Epidermal melanocyte (primary cell): ENCODE results near the gene FAM186B.

ENCODE experiments used
- DNase-seq: peaks from one replicate; pipeline ENCODE4 v3.0.0; 2011; ENCODE audit warnings: low spot score; ENCODE audit not compliant: insufficient read length

FAM186B gene

DNA sequence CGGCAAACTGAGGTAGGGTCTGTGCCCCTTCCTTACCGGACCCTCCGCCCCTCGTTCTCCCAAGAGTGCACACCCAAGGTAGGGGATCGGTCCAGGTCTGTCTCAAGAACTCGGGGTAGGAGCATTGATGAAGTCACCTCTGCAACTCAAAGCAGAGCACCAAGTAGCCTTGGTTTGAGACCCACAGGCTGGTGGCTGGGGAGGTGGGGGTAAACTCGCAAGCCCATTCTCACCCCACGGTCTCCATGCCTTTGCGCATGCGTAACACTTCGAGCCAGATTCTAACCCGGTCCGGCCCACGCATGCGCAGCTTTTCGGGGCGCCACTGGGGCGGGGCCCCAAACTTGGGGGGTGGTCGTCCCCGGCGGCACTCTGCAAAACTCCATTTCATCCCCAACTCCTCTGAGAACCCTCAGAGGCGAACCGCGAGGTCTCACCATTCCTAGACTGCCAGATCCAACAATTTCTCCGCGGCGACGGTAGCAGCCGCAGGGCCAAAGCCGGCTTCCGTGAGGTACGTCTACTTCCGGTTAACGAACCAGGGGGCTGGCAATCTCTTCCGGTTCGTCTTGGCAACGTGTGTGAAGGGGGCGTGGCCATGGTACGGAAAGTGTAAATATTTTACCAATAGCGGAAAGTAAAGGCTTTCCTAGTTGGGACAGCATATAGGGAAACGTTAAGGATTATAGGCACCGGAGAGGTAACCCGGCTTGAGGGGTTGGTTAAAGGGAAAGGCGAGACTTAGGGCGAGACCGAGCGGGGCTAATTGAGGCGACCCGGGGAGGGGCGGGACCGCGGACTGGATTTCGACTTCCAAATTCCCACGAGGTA, 37.6 kb downstream of the FAM186B start, which contains the start of gene MCRS1:
MCRS1 (minus strand) TSS at position 532 of the 831 bp plus-strand sequence. CDS start 1,411 bp downstream, outside the sequence.
- peak; percentile 99 for DNase-seq

DNA sequence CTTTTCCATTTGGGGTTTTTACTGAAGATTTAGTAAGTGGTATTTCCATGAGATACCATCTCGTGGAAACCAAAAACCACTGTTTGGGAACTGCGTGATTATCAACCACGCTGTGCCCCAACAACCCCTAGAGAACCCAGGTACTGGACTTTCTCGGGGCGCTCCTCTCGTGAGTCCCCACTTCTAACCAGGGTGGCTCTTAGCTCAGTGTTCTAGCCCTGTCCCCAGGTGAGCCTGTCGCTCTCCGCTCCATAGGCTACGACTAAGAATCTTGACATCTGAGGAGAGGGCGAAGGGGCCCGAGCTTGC, 38.2 kb downstream of the FAM186B start:
- DNase-seq = no peak

DNA sequence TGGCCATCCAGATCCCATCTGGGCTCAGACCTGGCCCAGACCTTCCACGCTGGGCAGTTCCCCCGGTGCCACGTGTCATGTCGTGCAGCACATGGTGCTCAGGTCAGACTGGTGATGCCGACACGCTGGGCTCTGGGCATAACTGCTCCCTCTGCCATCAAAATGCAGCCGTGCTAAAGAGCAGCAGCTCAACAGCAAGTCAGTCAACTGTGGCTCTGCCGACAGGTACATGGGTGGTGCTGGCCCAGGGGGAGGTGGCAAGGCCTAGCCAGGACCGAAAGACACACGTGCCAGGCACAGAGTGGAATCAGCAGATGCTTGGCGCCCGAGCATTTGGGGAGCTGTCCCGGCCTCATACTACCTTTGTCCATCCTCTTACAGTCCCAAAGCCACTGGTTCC, 39.1 kb downstream of the FAM186B start:
- no peak for DNase-seq

DNA sequence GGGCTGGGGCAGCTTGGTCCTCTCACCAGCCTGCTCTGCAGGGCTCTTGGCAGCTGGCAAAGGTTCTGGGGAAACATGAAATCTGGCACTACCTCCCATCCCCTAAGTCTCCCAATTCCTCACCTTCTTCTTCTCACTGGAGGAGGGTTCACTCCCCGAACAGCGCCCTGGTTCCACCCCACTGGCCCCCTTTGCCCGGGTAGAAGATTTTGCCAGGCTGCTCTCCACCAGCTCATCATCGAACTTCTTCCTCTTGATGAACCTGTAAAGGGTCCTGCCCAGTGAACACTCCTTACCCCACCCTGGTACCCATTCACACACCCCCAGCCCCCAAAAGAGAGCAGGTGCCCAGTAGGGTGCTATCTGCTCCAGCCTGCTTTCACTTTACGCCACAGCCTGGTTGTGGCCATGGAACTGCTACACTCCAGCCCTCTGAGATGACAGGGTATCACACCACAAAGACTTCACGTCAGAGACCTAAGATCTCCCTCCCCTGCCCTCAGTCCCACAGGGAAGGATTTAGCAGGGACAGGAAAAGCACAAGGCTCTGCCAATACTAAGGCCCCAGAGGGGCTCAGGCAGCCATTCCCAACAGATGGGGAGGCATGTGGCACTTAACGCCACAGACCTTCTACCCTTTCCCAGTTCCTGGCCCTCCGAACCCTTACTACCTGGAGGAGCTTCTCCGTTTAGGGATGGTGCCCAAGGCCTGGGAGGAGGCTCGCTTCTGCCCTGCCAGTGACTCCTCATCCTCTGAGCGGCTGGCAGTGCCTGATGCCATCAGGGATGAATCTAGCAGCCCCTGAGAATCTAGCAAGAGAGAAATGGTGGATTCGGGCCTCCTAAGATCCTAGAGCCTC, 39.8 kb downstream of the FAM186B start:
- DNase-seq = no peak

DNA sequence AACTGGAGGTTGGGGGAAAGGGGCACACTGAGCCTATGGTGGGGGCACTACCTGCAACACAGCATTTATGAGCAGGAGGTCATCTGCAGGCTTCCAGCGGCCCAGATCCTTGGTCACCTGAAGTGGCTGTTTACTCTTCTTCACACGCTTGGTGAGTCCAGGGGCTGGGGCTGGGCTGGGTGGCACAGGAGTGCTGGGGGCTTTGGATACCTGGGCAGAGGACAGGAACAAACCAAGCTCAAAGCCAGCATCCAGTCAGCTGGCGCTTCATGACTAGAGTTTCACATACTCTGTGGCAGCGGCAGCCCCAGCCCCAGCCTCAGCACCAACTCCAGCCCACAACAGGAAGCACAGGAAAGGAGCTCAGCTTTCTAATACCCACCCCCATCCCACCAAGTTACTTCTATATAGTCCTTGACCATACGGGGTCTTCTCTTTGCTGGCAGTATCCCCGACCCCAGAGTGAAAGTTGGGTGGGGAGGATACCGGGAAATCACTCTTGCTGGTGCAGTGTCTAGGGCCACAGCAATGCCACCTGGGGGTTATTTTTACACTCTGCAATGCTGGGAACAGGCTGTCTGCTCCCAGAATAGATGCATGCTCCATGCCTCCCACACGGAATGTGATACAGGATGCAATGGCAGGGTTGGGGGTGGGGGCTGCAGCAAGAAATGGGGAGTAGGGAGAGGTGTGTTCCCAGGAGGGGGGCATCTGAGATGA, 40.6 kb downstream of the FAM186B start:
- no peak for DNase-seq

DNA sequence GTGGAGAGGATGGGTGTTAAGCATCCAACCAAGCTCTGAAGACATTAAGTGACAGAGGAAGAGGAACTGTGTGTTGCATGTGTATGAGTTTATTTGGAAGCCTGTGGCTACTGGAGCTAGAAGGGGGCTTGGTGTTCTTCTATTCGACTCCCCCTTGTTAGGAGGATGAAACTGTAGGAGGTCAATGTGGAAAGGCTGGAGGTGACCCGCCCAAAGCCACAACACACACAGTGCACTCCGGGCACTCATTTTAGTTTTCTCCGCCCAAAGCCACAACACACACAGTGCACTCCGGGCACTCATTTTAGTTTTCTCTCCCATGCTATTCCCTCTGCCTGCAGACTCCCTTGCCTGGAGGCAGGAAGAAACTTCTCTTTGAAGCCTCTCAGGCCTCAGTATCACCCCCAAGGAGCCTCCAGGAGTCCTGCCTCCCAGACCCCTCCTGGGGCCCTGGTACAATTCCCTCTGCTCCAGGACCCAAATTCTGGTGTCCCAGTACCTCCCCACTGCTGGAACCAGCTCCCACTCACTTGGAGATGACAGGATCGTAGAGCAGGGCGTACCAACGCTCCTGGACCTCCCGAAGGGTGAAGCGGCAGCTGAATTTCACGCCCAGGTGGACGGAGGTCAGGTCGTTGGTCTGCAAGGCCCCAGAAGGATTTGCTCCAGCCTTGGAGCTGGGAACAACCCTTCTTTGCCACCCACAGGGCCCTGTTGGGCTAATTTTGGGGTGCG, 41.3 kb downstream of the FAM186B start:
- DNase-seq = no peak

DNA sequence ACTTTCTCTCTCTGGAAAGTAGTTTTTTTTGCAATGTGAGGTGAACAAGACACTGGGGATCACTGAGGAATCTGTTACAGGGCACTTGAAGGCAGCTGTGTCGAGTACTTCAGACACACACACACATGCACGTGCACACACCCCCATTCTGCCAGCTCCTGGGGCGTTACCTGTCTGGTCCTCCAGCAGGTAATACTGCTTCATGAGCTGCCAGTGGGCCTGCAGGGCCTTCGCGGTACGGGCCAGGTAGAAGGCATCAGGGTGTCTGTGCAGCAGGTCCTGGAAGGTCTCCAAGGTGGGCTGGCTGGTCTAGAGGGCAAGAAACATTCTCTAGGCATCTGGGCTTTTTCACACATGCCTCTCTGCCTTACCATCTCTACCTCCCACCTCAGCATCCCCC, 42.6 kb downstream of the FAM186B start:
- no peak for DNase-seq

DNA sequence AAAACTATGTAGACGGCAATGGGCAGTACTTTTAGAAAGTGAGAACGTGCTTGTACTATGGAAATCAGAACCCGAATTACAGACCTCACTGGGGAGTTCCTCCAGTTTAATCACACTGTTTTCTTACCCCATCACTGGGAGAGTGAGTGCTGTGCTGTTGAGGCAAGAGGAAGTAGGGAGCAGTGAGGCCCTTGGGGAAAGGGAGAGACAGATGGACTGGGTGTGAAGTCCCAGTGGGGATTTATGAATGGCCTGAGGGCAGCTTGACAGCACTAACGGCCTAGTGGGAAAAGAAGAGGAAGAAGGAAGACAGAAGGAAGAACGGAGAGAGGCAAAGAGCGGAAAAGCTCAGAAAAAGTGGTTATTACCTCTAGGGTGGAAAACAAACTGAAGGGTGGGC, 43.2 kb downstream of the FAM186B start:
- DNase-seq = no peak

DNA sequence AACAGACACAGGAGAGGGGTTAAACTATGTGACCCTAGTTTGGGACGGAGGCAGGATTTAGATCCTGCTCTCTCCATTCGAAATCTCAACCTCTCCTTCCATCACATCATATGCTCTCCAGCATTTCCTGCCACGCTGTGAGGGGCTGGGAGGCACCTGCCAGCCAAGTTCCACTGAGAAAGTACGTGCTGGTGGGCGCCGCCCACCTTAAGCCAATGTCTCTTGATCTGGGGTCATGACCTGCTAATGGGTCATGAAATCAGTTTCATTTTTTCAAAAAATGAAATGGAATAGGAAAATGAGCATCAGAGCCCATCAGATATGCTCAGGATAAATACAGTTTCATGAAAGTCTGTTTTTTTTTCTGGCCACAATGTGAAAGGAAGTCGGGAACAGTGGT, 44.7 kb downstream of the FAM186B start:
- DNase-seq = no peak

DNA sequence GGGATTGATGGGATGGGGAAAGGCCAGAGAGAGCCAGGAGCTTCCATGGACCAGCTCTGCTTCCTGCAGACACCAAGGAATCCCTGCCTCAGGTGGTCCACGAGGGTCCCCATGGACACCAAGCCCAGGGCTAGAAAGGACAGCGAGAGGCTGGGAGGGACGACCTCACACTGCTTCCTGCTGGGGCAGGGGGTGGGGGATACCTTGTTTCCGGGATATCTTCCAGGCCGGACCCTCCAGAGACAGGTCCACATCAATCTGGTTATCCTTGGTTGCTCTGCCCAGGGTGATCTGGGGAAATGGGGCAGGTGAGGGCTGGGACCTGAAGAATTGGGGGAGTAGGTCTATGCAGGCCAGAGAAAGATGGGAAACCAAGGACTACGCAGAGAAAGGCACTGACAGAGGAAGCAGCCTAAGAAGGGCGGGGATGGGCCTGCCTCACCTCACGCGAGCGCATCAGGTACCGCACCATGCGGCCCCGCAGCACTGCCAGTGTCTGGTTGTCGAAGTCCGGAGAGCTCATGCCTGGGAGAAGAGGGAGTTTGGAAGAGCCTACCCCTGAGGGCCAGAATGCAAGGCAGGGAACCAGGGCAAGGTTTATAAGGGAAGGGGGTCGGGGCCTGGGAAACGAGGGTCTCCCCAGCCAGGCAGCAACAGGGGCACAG, 46.3 kb downstream of the FAM186B start:
- no peak for DNase-seq

DNA sequence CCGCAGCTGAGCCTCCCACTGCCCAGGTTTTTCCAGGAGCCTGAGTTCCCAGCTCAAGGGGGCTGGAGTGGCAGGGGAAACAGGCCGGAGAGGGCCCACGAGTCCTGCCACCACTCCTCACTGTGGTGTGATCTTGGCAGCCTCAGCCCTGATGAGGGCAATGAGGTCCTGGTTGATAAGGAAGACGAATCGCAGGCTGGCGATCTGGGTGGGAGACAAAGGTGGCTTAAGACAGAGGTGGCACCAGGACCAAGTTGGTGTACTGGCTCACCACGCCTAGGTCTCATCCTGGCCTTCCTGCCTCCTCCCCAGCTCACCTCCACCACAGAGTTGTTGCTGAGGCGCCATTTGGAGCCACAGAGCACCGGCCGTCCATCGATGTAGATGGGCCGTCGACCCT, 46.9 kb downstream of the FAM186B start:
- DNase-seq = no peak

DNA sequence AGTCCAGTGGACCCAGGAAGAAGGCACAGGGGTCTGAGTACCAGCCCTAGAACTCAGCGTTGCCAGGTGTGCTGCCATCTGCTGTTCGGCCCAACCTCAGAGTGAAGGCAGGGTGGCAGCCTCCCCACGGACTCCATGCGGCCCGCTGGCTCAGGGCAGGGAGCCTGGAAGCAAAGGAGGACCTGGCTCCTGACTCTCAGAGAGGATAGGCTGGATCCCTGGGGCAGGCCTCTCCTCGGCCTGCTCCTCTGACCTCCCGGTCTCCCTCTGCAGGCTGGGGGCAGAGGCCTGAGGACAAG, 47.6 kb downstream of the FAM186B start:
- no peak for DNase-seq

DNA sequence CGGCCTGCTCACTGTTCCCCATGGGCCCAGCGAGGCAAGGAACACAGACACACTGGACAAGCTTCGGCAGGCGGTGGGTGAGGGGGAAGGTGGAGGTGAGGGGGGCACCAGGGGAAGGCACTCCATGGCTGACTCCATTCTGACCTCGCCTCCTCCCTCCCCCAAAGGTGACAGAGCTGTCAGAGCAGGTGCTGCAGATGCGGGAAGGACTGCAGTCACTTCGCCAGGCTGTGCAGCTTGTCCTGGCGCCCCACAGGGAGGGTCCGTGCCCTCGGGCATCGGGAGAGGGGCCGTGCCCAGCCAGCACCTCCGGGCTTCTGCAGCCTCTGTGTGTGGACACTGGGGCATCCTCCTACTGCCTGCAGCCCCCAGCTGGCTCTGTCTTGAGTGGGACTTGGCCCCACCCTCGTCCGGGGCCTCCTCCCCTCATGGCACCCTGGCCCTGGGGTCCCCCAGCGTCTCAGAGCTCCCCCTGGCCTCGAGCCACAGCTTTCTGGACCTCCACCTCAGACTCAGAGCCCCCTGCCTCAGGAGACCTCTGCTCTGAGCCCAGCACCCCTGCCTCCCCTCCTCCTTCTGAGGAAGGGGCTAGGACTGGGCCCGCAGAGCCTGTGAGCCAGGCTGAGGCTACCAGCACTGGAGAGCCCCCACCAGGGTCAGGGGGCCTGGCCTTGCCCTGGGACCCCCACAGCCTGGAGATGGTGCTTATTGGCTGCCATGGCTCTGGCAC, 48.1 kb downstream of the FAM186B start:
- DNase-seq = no peak

DNA sequence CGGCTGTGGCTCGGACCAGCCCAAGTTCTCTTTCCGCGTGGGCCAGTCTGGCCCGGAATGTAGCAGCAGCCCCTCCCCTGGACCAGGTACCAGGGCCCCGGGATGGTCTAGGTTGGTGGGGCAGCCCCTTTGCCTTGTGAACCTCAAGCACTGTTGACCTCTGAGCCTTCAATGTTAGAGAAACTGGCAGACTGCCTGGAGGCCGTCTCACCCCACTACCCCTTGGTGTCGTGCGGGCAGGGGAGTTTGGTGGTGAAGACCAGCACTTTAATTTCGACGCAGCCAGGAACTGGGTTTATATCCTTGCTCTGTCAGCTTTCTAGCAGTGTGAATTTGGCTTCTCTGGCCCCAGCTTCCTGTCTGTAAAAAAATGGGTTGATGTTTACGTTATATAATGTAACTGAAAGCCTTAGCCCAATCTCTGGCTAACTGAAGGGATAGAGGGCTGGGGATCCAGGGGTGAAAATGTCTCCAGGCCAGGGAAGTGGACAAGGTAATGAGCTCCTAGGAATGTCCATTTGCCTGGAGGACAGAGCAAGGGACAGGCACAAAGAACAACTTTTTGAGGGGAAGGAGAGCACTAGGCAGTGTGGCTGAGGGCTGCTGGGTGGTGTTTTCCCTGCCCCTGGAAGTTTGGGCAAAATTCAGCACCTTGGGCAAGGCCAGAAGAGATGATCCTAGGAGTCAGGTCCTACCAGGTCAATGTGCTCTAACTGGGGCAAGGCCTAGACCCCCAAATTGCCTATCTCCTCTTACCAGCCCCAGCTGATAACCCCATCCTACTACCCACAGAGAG, 48.9 kb downstream of the FAM186B start:
- DNase-seq = no peak

DNA sequence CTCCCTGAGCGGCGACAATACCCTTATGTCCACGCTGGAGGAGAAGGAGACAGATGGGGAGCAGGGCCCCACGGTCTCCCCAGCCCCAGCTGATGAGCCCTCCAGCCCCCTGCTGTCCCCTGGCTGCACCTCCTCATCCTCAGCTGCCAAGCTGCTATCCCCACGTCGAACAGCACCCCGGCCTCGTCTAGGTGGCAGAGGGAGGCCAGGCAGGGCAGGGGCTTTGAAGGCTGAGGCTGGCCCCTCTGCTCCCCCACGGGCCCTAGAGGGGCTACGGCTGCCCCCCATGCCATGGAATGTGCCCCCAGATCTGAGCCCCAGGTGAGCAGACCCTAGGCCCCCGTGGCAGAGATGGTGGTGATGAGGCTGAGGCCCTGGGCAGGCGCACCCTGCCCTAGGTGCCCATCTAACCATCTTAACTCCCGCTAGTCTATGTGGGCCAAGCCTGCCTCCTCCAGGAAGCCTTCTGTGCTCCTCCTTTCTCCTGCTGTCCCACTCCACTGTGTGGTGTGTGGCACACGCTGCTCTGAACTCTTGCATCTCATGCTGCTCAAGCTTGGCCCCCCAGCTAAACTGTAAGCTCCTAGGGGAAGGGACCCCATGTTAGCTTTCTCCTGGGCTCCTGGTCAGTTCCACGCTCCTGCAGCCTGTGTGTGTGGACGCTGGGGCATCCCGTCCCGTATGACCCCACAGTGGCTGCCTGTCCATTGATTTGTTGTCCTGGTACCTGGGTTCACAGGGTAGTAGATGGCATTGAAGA, 49.6 kb downstream of the FAM186B start:
- DNase-seq = no peak

DNA sequence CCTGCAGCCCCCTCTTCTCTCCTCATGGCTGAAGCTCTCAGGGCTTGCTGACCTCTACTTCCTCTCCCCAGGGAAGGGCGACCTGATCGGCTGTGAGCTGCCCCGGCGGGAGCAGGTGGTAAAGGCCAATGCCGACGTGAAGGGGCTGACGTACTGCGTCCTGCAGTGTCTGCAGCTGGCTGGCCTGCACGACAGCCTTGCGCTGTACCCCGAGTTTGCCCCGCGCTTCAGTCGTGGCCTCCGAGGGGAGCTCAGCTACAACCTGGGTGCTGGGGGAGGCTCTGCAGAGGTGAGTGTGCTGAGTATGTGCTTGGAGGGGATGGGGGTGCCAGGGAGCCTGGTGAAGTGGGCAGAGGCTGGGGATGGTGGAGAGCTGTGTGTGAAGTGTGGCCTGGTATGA, 51.2 kb downstream of the FAM186B start:
- no peak for DNase-seq

DNA sequence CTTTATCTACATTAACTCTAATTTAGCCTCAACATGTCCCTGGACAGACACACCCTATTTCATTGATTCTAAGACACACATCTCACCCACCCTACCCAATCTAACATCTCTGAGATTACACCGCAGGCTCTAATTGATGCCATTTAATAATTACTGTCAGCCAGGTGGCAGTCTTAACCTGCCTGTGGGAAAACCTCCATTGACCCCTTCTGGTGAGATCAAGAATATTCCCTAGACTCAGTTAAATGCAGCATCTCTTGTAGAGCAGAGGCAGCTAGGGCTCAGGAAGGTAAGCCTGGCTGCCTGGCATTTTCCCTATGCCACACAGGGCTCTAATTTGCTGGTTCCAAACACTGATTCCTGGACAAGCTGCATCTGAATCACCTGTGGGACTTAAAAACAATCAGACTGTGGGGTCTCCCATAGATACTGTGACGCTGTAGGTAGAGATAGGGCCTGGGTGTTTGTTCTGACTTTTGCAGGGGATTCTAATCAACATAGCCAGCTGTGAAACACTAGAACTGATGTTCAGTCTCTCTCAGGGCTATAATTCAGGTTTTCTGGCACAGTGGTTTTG, 51.8 kb downstream of the FAM186B start:
- DNase-seq = no peak

DNA sequence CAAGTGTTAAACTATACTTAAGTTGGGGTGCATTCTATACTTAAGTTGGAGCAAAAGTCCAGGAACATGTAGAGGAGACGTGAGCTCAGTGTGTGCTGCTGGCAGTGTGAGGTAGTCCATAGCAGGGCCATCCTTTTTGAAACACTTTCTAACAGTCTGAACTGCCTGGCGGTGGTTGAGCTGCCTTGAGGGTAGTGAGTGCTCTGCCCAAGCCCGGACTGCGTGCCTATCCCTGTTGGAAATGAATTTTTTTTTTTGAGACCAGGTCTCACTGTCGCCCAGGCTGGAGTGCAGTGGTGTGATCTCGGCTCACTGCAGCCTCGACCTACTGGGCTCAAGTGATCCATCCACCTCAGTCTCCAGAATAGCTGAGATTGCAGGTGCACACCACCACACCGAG, 52.5 kb downstream of the FAM186B start:
- DNase-seq = no peak
